ENCODE measurements around the gene IGSF9.

Gene IGSF9

GRCh38 chr1:159945483-159946241 is at the start of gene IGSF9:
Gene IGSF9 (minus strand): TSS chr1:159945613. CDS start chr1:159943454, 2,159 bp downstream.
- H3K36me3 Mint-ChIP-seq (ENCODE audit: insufficient read depth), result no peaks in the 10 kb centered on the region
- DNase-seq (ENCODE audit: low spot score in 2 of 2) (peak; percentile 53 to 54), ATAC-seq (replicated peaks; ENCODE audit: extremely low read depth, poor library complexity, severe bottlenecking) (peak; percentile 88)
- peaks cover 49% of the 10 kb centered on the region for H3K27me3 Mint-ChIP-seq
- H3K9me3 Mint-ChIP-seq, result no peaks in the 10 kb centered on the region
- H3K27ac Mint-ChIP-seq (ENCODE audit: low read depth), result no peak within 1 kb of the TSS
- peak within 1 kb of the TSS; percentile 60 for H3K4me3 Mint-ChIP-seq
- H3K4me1 Mint-ChIP-seq, result peaks cover 11% of the 10 kb centered on the region

- ATAC-seq (replicated peaks; ENCODE audit: extremely low read depth, poor library complexity, severe bottlenecking) (no peak), DNase-seq (ENCODE audit: low spot score in 2 of 2) (no peak)
- H3K4me1 Mint-ChIP-seq, result no peaks in the 10 kb centered on the region
- H3K27me3 Mint-ChIP-seq, result peaks cover 54% of the 10 kb centered on the region
- no peaks in the 10 kb centered on the region for H3K36me3 Mint-ChIP-seq (ENCODE audit: insufficient read depth)
- H3K9me3 Mint-ChIP-seq, result no peaks in the 10 kb centered on the region
- H3K4me3 Mint-ChIP-seq, result no peak overlapping the region
- no peak overlapping the region for H3K27ac Mint-ChIP-seq (ENCODE audit: low read depth)
Observed at GRCh38 chr1:159994896-159995295, 49.5 kb upstream of the IGSF9 start.

- Mint-ChIP-seq H3K9me3 (no peaks in the 10 kb centered on the region), H3K36me3 (ENCODE audit: insufficient read depth) (no peaks in the 10 kb centered on the region), H3K27me3 (peaks cover 63% of the 10 kb centered on the region), H3K4me1 (no peaks in the 10 kb centered on the region), H3K4me3 (no peak overlapping the region), H3K27ac (ENCODE audit: low read depth) (no peak overlapping the region)
- DNase-seq (ENCODE audit: low spot score in 2 of 2), result no peak
- no peak for ATAC-seq (replicated peaks; ENCODE audit: extremely low read depth, poor library complexity, severe bottlenecking)
Observed at GRCh38 chr1:159993911-159994310, 48.5 kb upstream of the IGSF9 start.

GRCh38 chr1:159992161-159992560 is 46.7 kb upstream of the IGSF9 start:
- H3K27ac Mint-ChIP-seq (ENCODE audit: low read depth), result no peak overlapping the region
- no peaks in the 10 kb centered on the region for H3K9me3 Mint-ChIP-seq
- no peak for ATAC-seq (replicated peaks; ENCODE audit: extremely low read depth, poor library complexity, severe bottlenecking)

GRCh38 chr1:159991513-159991912 is 46.1 kb upstream of the IGSF9 start:
- Mint-ChIP-seq H3K9me3 (no peaks in the 10 kb centered on the region), H3K4me1 (no peaks in the 10 kb centered on the region), H3K27me3 (peaks cover 71% of the 10 kb centered on the region), H3K4me3 (no peak overlapping the region), H3K36me3 (ENCODE audit: insufficient read depth) (no peaks in the 10 kb centered on the region), H3K27ac (ENCODE audit: low read depth) (no peak overlapping the region)
- ATAC-seq (replicated peaks; ENCODE audit: extremely low read depth, poor library complexity, severe bottlenecking) (no peak), DNase-seq (ENCODE audit: low spot score in 2 of 2) (no peak)

More at GRCh38 chr1:159992161-159992560, 46.7 kb upstream of the IGSF9 start:
- H3K27me3 Mint-ChIP-seq, result peaks cover 74% of the 10 kb centered on the region
- H3K4me3 Mint-ChIP-seq, result no peak overlapping the region
- H3K36me3 Mint-ChIP-seq (ENCODE audit: insufficient read depth), result no peaks in the 10 kb centered on the region
- H3K4me1 Mint-ChIP-seq, result no peaks in the 10 kb centered on the region
- no peak for DNase-seq (ENCODE audit: low spot score in 2 of 2)

- H3K27ac Mint-ChIP-seq (ENCODE audit: low read depth), result no peak overlapping the region
- H3K4me3 Mint-ChIP-seq, result no peak overlapping the region
Observed at GRCh38 chr1:159990005-159990404, 44.6 kb upstream of the IGSF9 start.

GRCh38 chr1:159989581-159989980 is 44.2 kb upstream of the IGSF9 start:
- DNase-seq (ENCODE audit: low spot score in 2 of 2), result no peak
- H3K27ac Mint-ChIP-seq (ENCODE audit: low read depth), result no peak overlapping the region
- ATAC-seq (replicated peaks; ENCODE audit: extremely low read depth, poor library complexity, severe bottlenecking), result no peak
- H3K27me3 Mint-ChIP-seq, result peaks cover 56% of the 10 kb centered on the region
- no peaks in the 10 kb centered on the region for H3K9me3 Mint-ChIP-seq
- no peaks in the 10 kb centered on the region for H3K4me1 Mint-ChIP-seq
- H3K4me3 Mint-ChIP-seq, result no peak overlapping the region
- no peaks in the 10 kb centered on the region for H3K36me3 Mint-ChIP-seq (ENCODE audit: insufficient read depth)

More at GRCh38 chr1:159990005-159990404, 44.6 kb upstream of the IGSF9 start:
- Mint-ChIP-seq H3K4me1 (no peaks in the 10 kb centered on the region), H3K27me3 (peaks cover 56% of the 10 kb centered on the region), H3K9me3 (no peaks in the 10 kb centered on the region), H3K36me3 (ENCODE audit: insufficient read depth) (no peaks in the 10 kb centered on the region)
- ATAC-seq (replicated peaks; ENCODE audit: extremely low read depth, poor library complexity, severe bottlenecking), result no peak
- no peak for DNase-seq (ENCODE audit: low spot score in 2 of 2)

- Mint-ChIP-seq H3K27me3 (peaks cover 57% of the 10 kb centered on the region), H3K4me1 (no peaks in the 10 kb centered on the region), H3K4me3 (no peak overlapping the region), H3K36me3 (ENCODE audit: insufficient read depth) (no peaks in the 10 kb centered on the region), H3K27ac (ENCODE audit: low read depth) (no peak overlapping the region), H3K9me3 (no peaks in the 10 kb centered on the region)
- ATAC-seq (replicated peaks; ENCODE audit: extremely low read depth, poor library complexity, severe bottlenecking) (no peak), DNase-seq (ENCODE audit: low spot score in 2 of 2) (no peak)
Observed at GRCh38 chr1:159988006-159988405, 42.6 kb upstream of the IGSF9 start.

- DNase-seq (ENCODE audit: low spot score in 2 of 2) (no peak), ATAC-seq (replicated peaks; ENCODE audit: extremely low read depth, poor library complexity, severe bottlenecking) (no peak)
- peaks cover 55% of the 10 kb centered on the region for H3K27me3 Mint-ChIP-seq
- no peaks in the 10 kb centered on the region for H3K4me1 Mint-ChIP-seq
- H3K36me3 Mint-ChIP-seq (ENCODE audit: insufficient read depth), result no peaks in the 10 kb centered on the region
- H3K4me3 Mint-ChIP-seq, result no peak overlapping the region
- H3K9me3 Mint-ChIP-seq, result no peaks in the 10 kb centered on the region
- no peak overlapping the region for H3K27ac Mint-ChIP-seq (ENCODE audit: low read depth)
Observed at GRCh38 chr1:159987186-159987585, 41.8 kb upstream of the IGSF9 start.

GRCh38 chr1:159986531-159986930 is 41.1 kb upstream of the IGSF9 start:
- H3K4me3 Mint-ChIP-seq, result no peak overlapping the region
- H3K36me3 Mint-ChIP-seq (ENCODE audit: insufficient read depth), result no peaks in the 10 kb centered on the region
- no peaks in the 10 kb centered on the region for H3K4me1 Mint-ChIP-seq
- no peaks in the 10 kb centered on the region for H3K9me3 Mint-ChIP-seq
- peaks cover 55% of the 10 kb centered on the region for H3K27me3 Mint-ChIP-seq
- ATAC-seq (replicated peaks; ENCODE audit: extremely low read depth, poor library complexity, severe bottlenecking), result no peak
- no peak overlapping the region for H3K27ac Mint-ChIP-seq (ENCODE audit: low read depth)
- no peak for DNase-seq (ENCODE audit: low spot score in 2 of 2)

- no peak for ATAC-seq (replicated peaks; ENCODE audit: extremely low read depth, poor library complexity, severe bottlenecking)
- no peak overlapping the region for H3K27ac Mint-ChIP-seq (ENCODE audit: low read depth)
- H3K27me3 Mint-ChIP-seq, result peaks cover 53% of the 10 kb centered on the region
- H3K36me3 Mint-ChIP-seq (ENCODE audit: insufficient read depth), result no peaks in the 10 kb centered on the region
- no peaks in the 10 kb centered on the region for H3K4me1 Mint-ChIP-seq
- no peak for DNase-seq (ENCODE audit: low spot score in 2 of 2)
- no peaks in the 10 kb centered on the region for H3K9me3 Mint-ChIP-seq
- no peak overlapping the region for H3K4me3 Mint-ChIP-seq
Observed at GRCh38 chr1:159986093-159986492, 40.7 kb upstream of the IGSF9 start.

- no peaks in the 10 kb centered on the region for H3K36me3 Mint-ChIP-seq (ENCODE audit: insufficient read depth)
- no peaks in the 10 kb centered on the region for H3K4me1 Mint-ChIP-seq
- no peak overlapping the region for H3K27ac Mint-ChIP-seq (ENCODE audit: low read depth)
- DNase-seq (ENCODE audit: low spot score in 2 of 2) (no peak), ATAC-seq (replicated peaks; ENCODE audit: extremely low read depth, poor library complexity, severe bottlenecking) (no peak)
- H3K9me3 Mint-ChIP-seq, result no peaks in the 10 kb centered on the region
- H3K4me3 Mint-ChIP-seq, result no peak overlapping the region
- H3K27me3 Mint-ChIP-seq, result peaks cover 60% of the 10 kb centered on the region
Observed at GRCh38 chr1:159985473-159985872, 40.1 kb upstream of the IGSF9 start.

GRCh38 chr1:159983681-159984080 is 38.3 kb upstream of the IGSF9 start:
- Mint-ChIP-seq H3K9me3 (no peaks in the 10 kb centered on the region), H3K4me1 (no peaks in the 10 kb centered on the region), H3K27me3 (peaks cover 61% of the 10 kb centered on the region), H3K36me3 (ENCODE audit: insufficient read depth) (no peaks in the 10 kb centered on the region), H3K27ac (ENCODE audit: low read depth) (no peak overlapping the region), H3K4me3 (no peak overlapping the region)
- ATAC-seq (replicated peaks; ENCODE audit: extremely low read depth, poor library complexity, severe bottlenecking) (no peak), DNase-seq (ENCODE audit: low spot score in 2 of 2) (no peak)

Data from central memory CD8-positive, alpha-beta T cell (primary cell).